ENCODE measurements around the gene FSTL4.

FSTL4 gene

GRCh38 chr5:133357758-133358157, 254.6 kb downstream of the FSTL4 start:
- Histone ChIP-seq H3K27me3 (ENCODE audit: insufficient read depth, low read length) (peaks cover 4% of the 10 kb centered on the region; the same call in 1 of the 2 replicates), H3K27ac (ENCODE audit: low read depth, low read length, poor library complexity, severe bottlenecking) (no peak overlapping the region), H4K20me1 (ENCODE audit: insufficient read depth, low read length) (no peaks in the 10 kb centered on the region), H3K9me3 (ENCODE audit: low read length) (no peaks in the 10 kb centered on the region), H3K4me2 (ENCODE audit: low read length) (no peak overlapping the region), H3F3A (ENCODE audit: insufficient read depth, low read length) (no peaks in the 10 kb centered on the region), H3K4me1 (ENCODE audit: insufficient read depth, low read length, severe bottlenecking) (no peaks in the 10 kb centered on the region), H3K9ac (ENCODE audit: low read length) (no peak overlapping the region), H3K9me2 (ENCODE audit: low read depth, low read length) (no peaks in the 10 kb centered on the region), H2AFZ (ENCODE audit: low read length) (no peak overlapping the region), H3K36me3 (ENCODE audit: insufficient read depth, low read length) (no peaks in the 10 kb centered on the region), H3K4me3 (ENCODE audit: low read depth, low read length, poor library complexity, severe bottlenecking) (no peak overlapping the region), H3K79me2 (ENCODE audit: insufficient read depth, low read length) (no peaks in the 10 kb centered on the region)
- no peak for TF ChIP-seq CTCF (IDR thresholded peaks at IDR 0.05; ENCODE audit: low read length)
- TF ChIP-seq EZH2 (IDR thresholded peaks at IDR 0.05; ENCODE audit: borderline replicate concordance, low read length) = no peak

DNA sequence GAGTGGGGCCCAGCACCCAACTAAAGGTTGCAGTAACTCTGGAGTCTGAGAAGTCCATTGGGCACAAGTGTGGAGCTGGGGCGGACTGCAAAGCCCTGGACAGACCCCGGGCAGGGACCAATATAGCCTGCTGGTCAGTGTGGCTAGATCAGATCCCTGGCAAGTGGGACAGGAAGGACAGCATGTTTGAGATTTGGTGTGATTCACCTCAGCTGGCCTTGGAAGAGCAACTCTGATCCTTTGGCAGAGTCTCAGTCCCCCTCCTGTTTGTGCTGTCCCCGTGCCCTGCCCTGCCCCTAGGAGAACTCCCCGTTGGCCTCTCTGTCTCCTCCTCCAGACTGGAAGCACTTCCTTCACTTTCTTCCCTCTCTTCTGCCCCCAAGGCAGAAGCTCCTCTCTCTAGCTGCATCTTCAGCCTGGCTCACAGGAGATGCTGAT, 255.3 kb downstream of the FSTL4 start:
- H3K4me3 ChIP-seq (ENCODE audit: low read depth, low read length, poor library complexity, severe bottlenecking) = no peak overlapping the region
- H3F3A ChIP-seq (ENCODE audit: insufficient read depth, low read length) = no peaks in the 10 kb centered on the region
- no peak overlapping the region for H3K9ac ChIP-seq (ENCODE audit: low read length)
- no peak overlapping the region for H3K4me2 ChIP-seq (ENCODE audit: low read length)
- peaks cover 4% of the 10 kb centered on the region; the same call in 1 of the 2 replicates for H3K27me3 ChIP-seq (ENCODE audit: insufficient read depth, low read length)
- H3K27ac ChIP-seq (ENCODE audit: low read depth, low read length, poor library complexity, severe bottlenecking) = no peak overlapping the region
- no peaks in the 10 kb centered on the region for H3K9me2 ChIP-seq (ENCODE audit: low read depth, low read length)
- no peaks in the 10 kb centered on the region for H3K9me3 ChIP-seq (ENCODE audit: low read length)
- H3K79me2 ChIP-seq (ENCODE audit: insufficient read depth, low read length) = no peaks in the 10 kb centered on the region
- TF ChIP-seq EZH2 (IDR thresholded peaks at IDR 0.05; ENCODE audit: borderline replicate concordance, low read length) (no peak), CTCF (IDR thresholded peaks at IDR 0.05; ENCODE audit: low read length) (no peak)
- no peaks in the 10 kb centered on the region for H3K4me1 ChIP-seq (ENCODE audit: insufficient read depth, low read length, severe bottlenecking)
- no peak overlapping the region for H2AFZ ChIP-seq (ENCODE audit: low read length)
- no peaks in the 10 kb centered on the region for H3K36me3 ChIP-seq (ENCODE audit: insufficient read depth, low read length)
- H4K20me1 ChIP-seq (ENCODE audit: insufficient read depth, low read length) = no peaks in the 10 kb centered on the region

GRCh38 chr5:133356396-133356983, 255.9 kb downstream of the FSTL4 start:
- Histone ChIP-seq H3K4me1 (ENCODE audit: insufficient read depth, low read length, severe bottlenecking) (no peaks in the 10 kb centered on the region), H3K4me2 (ENCODE audit: low read length) (no peak overlapping the region), H3K9me2 (ENCODE audit: low read depth, low read length) (no peaks in the 10 kb centered on the region), H4K20me1 (ENCODE audit: insufficient read depth, low read length) (no peaks in the 10 kb centered on the region), H3K9me3 (ENCODE audit: low read length) (no peaks in the 10 kb centered on the region), H2AFZ (ENCODE audit: low read length) (no peak overlapping the region), H3K79me2 (ENCODE audit: insufficient read depth, low read length) (no peaks in the 10 kb centered on the region), H3K27ac (ENCODE audit: low read depth, low read length, poor library complexity, severe bottlenecking) (no peak overlapping the region), H3K9ac (ENCODE audit: low read length) (no peak overlapping the region), H3F3A (ENCODE audit: insufficient read depth, low read length) (no peaks in the 10 kb centered on the region), H3K27me3 (ENCODE audit: insufficient read depth, low read length) (peaks cover 4% of the 10 kb centered on the region; the same call in 1 of the 2 replicates), H3K4me3 (ENCODE audit: low read depth, low read length, poor library complexity, severe bottlenecking) (no peak overlapping the region), H3K36me3 (ENCODE audit: insufficient read depth, low read length) (no peaks in the 10 kb centered on the region)
- TF ChIP-seq EZH2 (IDR thresholded peaks at IDR 0.05; ENCODE audit: borderline replicate concordance, low read length) (no peak), CTCF (IDR thresholded peaks at IDR 0.05; ENCODE audit: low read length) (no peak)
